Measurements from ENCODE around the gene RAB6B.

RAB6B gene

GRCh38 chr3:133926736-133927539, 31.3 kb upstream of the RAB6B start:
- Histone ChIP-seq H3K4me3 (ENCODE audit: low read length) (peak overlapping the region; percentile 66), H3K27me3 (ENCODE audit: control insufficient read depth, insufficient read depth, low read length) (no peaks in the 10 kb centered on the region), H3K4me1 (ENCODE audit: control insufficient read depth, insufficient read depth, low read length) (peaks cover 3% of the 10 kb centered on the region), H3K27ac (ENCODE audit: low read depth, low read length) (no peak overlapping the region), H3K36me3 (ENCODE audit: control insufficient read depth, insufficient read depth, low read length) (no peaks in the 10 kb centered on the region), H3K9ac (ENCODE audit: low read length) (no peak overlapping the region)

- H3K27ac ChIP-seq (ENCODE audit: low read depth, low read length) = no peak overlapping the region
- H3K27me3 ChIP-seq (ENCODE audit: control insufficient read depth, insufficient read depth, low read length) = no peaks in the 10 kb centered on the region
- H3K4me3 ChIP-seq (ENCODE audit: low read length) = no peak overlapping the region
- H3K36me3 ChIP-seq (ENCODE audit: control insufficient read depth, insufficient read depth, low read length) = no peaks in the 10 kb centered on the region
- no peak overlapping the region for H3K9ac ChIP-seq (ENCODE audit: low read length)
- H3K4me1 ChIP-seq (ENCODE audit: control insufficient read depth, insufficient read depth, low read length) = peaks cover 3% of the 10 kb centered on the region
Observed at GRCh38 chr3:133925960-133926735, 30.5 kb upstream of the RAB6B start.

- H3K27ac ChIP-seq (ENCODE audit: low read depth, low read length) = no peak overlapping the region
- no peak overlapping the region for H3K9ac ChIP-seq (ENCODE audit: low read length)
- H3K27me3 ChIP-seq (ENCODE audit: control insufficient read depth, insufficient read depth, low read length) = no peaks in the 10 kb centered on the region
- H3K36me3 ChIP-seq (ENCODE audit: control insufficient read depth, insufficient read depth, low read length) = no peaks in the 10 kb centered on the region
- H3K4me3 ChIP-seq (ENCODE audit: low read length) = no peak overlapping the region
- peaks cover 3% of the 10 kb centered on the region for H3K4me1 ChIP-seq (ENCODE audit: control insufficient read depth, insufficient read depth, low read length)
Observed at GRCh38 chr3:133924041-133924440, 28.4 kb upstream of the RAB6B start.

- Histone ChIP-seq H3K36me3 (ENCODE audit: control insufficient read depth, insufficient read depth, low read length) (no peaks in the 10 kb centered on the region), H3K27ac (ENCODE audit: low read depth, low read length) (no peak overlapping the region), H3K4me1 (ENCODE audit: control insufficient read depth, insufficient read depth, low read length) (no peaks in the 10 kb centered on the region)
Observed at GRCh38 chr3:133921592-133921991, 25.9 kb upstream of the RAB6B start.

GRCh38 chr3:133917144-133917543, 21.5 kb upstream of the RAB6B start:
- Histone ChIP-seq H3K36me3 (ENCODE audit: control insufficient read depth, insufficient read depth, low read length) (no peaks in the 10 kb centered on the region), H3K9ac (ENCODE audit: low read length) (no peak overlapping the region), H3K27ac (ENCODE audit: low read depth, low read length) (no peak overlapping the region), H3K27me3 (ENCODE audit: control insufficient read depth, insufficient read depth, low read length) (no peaks in the 10 kb centered on the region), H3K4me1 (ENCODE audit: control insufficient read depth, insufficient read depth, low read length) (no peaks in the 10 kb centered on the region), H3K4me3 (ENCODE audit: low read length) (no peak overlapping the region)

More at GRCh38 chr3:133921592-133921991, 25.9 kb upstream of the RAB6B start:
- no peak overlapping the region for H3K9ac ChIP-seq (ENCODE audit: low read length)
- H3K27me3 ChIP-seq (ENCODE audit: control insufficient read depth, insufficient read depth, low read length) = no peaks in the 10 kb centered on the region
- H3K4me3 ChIP-seq (ENCODE audit: low read length) = no peak overlapping the region

GRCh38 chr3:133915685-133916658, 20.3 kb upstream of the RAB6B start:
- H3K27ac ChIP-seq (ENCODE audit: low read depth, low read length) = no peak overlapping the region
- no peaks in the 10 kb centered on the region for H3K36me3 ChIP-seq (ENCODE audit: control insufficient read depth, insufficient read depth, low read length)
- H3K27me3 ChIP-seq (ENCODE audit: control insufficient read depth, insufficient read depth, low read length) = no peaks in the 10 kb centered on the region
- H3K4me3 ChIP-seq (ENCODE audit: low read length) = no peak overlapping the region
- no peak overlapping the region for H3K9ac ChIP-seq (ENCODE audit: low read length)
- no peaks in the 10 kb centered on the region for H3K4me1 ChIP-seq (ENCODE audit: control insufficient read depth, insufficient read depth, low read length)

GRCh38 chr3:133914839-133915600, 19.3 kb upstream of the RAB6B start:
- Histone ChIP-seq H3K4me3 (ENCODE audit: low read length) (no peak overlapping the region), H3K27ac (ENCODE audit: low read depth, low read length) (no peak overlapping the region), H3K36me3 (ENCODE audit: control insufficient read depth, insufficient read depth, low read length) (no peaks in the 10 kb centered on the region), H3K9ac (ENCODE audit: low read length) (no peak overlapping the region), H3K4me1 (ENCODE audit: control insufficient read depth, insufficient read depth, low read length) (no peaks in the 10 kb centered on the region), H3K27me3 (ENCODE audit: control insufficient read depth, insufficient read depth, low read length) (no peaks in the 10 kb centered on the region)

- Histone ChIP-seq H3K27me3 (ENCODE audit: control insufficient read depth, insufficient read depth, low read length) (no peaks in the 10 kb centered on the region), H3K36me3 (ENCODE audit: control insufficient read depth, insufficient read depth, low read length) (no peaks in the 10 kb centered on the region), H3K4me3 (ENCODE audit: low read length) (no peak overlapping the region), H3K9ac (ENCODE audit: low read length) (no peak overlapping the region), H3K27ac (ENCODE audit: low read depth, low read length) (no peak overlapping the region), H3K4me1 (ENCODE audit: control insufficient read depth, insufficient read depth, low read length) (no peaks in the 10 kb centered on the region)
Observed at GRCh38 chr3:133910422-133910821, 14.7 kb upstream of the RAB6B start.

GRCh38 chr3:133905376-133905775, 9.7 kb upstream of the RAB6B start:
- Histone ChIP-seq H3K36me3 (ENCODE audit: control insufficient read depth, insufficient read depth, low read length) (no peaks in the 10 kb centered on the region), H3K4me3 (ENCODE audit: low read length) (no peak overlapping the region), H3K9ac (ENCODE audit: low read length) (no peak overlapping the region), H3K27me3 (ENCODE audit: control insufficient read depth, insufficient read depth, low read length) (no peaks in the 10 kb centered on the region), H3K27ac (ENCODE audit: low read depth, low read length) (no peak overlapping the region), H3K4me1 (ENCODE audit: control insufficient read depth, insufficient read depth, low read length) (no peaks in the 10 kb centered on the region)

- H3K27ac ChIP-seq (ENCODE audit: low read depth, low read length) = no peak overlapping the region
- no peak overlapping the region for H3K4me3 ChIP-seq (ENCODE audit: low read length)
- no peaks in the 10 kb centered on the region for H3K4me1 ChIP-seq (ENCODE audit: control insufficient read depth, insufficient read depth, low read length)
- H3K9ac ChIP-seq (ENCODE audit: low read length) = no peak overlapping the region
- H3K27me3 ChIP-seq (ENCODE audit: control insufficient read depth, insufficient read depth, low read length) = no peaks in the 10 kb centered on the region
- no peaks in the 10 kb centered on the region for H3K36me3 ChIP-seq (ENCODE audit: control insufficient read depth, insufficient read depth, low read length)
Observed at GRCh38 chr3:133901847-133902246, 6.2 kb upstream of the RAB6B start.

- no peak overlapping the region for H3K27ac ChIP-seq (ENCODE audit: low read depth, low read length)
- no peak overlapping the region for H3K4me3 ChIP-seq (ENCODE audit: low read length)
Observed at GRCh38 chr3:133901083-133901482, 5.4 kb upstream of the RAB6B start.

More at GRCh38 chr3:133901083-133901482, 5.4 kb upstream of the RAB6B start:
- Histone ChIP-seq H3K4me1 (ENCODE audit: control insufficient read depth, insufficient read depth, low read length) (no peaks in the 10 kb centered on the region), H3K36me3 (ENCODE audit: control insufficient read depth, insufficient read depth, low read length) (no peaks in the 10 kb centered on the region), H3K9ac (ENCODE audit: low read length) (no peak overlapping the region), H3K27me3 (ENCODE audit: control insufficient read depth, insufficient read depth, low read length) (no peaks in the 10 kb centered on the region)
